HEK293T (cell line): ENCODE results near the gene SLC1A4.

Source experiments
- CTCF ChIA-PET: fragments of 350-600 bp; formaldehyde crosslinking; extraction: SDS; loops from one replicate; lab custom pipeline; 2021; ENCODE audit warnings: antibody characterized with exemption, inconsistent platforms; lab: Yijun Ruan, JAX
- POLR2A ChIA-PET: fragments of 350-600 bp; formaldehyde crosslinking; extraction: SDS; loops from one replicate; lab custom pipeline; 2020; ENCODE audit warnings: antibody characterized with exemption, inconsistent platforms; lab: Yijun Ruan, JAX
- DNase-seq: peaks from one replicate; pipeline ENCODE4 v3.0.0; 2012; ENCODE audit warnings: mixed read lengths; ENCODE audit errors: extremely low spot score
- ARNT ChIP-seq: fragments of 450-650 bp; IDR thresholded peaks from 2 replicates; pipeline ENCODE4 v1.6.1; 2017; ENCODE audit warnings: mild to moderate bottlenecking
- BHLHE40 ChIP-seq: fragments of 450-650 bp; IDR thresholded peaks from 2 replicates; pipeline ENCODE4 v1.6.1; 2016; ENCODE audit warnings: mild to moderate bottlenecking, moderate library complexity, borderline replicate concordance
- CTBP1 ChIP-seq: fragments of 450-650 bp; IDR thresholded peaks from 2 replicates; pipeline ENCODE4 v1.6.1; 2016; ENCODE audit warnings: borderline replicate concordance
- ELF4 ChIP-seq: fragments of 450-650 bp; IDR thresholded peaks from 2 replicates; pipeline ENCODE4 v1.6.1; 2017; ENCODE audit warnings: antibody characterized with exemption
- FOXA1 ChIP-seq: fragments of 450-650 bp; IDR thresholded peaks from 2 replicates; pipeline ENCODE4 v1.6.1; 2016; ENCODE audit warnings: mild to moderate bottlenecking
- FOXK2 ChIP-seq: fragments of 450-650 bp; IDR thresholded peaks from 2 replicates; pipeline ENCODE4 v1.6.1; 2016; ENCODE audit warnings: mild to moderate bottlenecking
- FOXM1 ChIP-seq: fragments of 450-650 bp; IDR thresholded peaks from 2 replicates; pipeline ENCODE4 v1.6.1; 2017; ENCODE audit warnings: mild to moderate bottlenecking, borderline replicate concordance
- HDGF ChIP-seq: fragments of 450-650 bp; IDR thresholded peaks from 2 replicates; pipeline ENCODE4 v1.6.1; 2017; ENCODE audit warnings: antibody characterized with exemption, borderline replicate concordance
- L3MBTL2 ChIP-seq: fragments of 450-650 bp; conservative IDR thresholded peaks from 2 replicates; pipeline ENCODE4 v1.6.1; 2016; ENCODE audit warnings: mild to moderate bottlenecking
- LEF1 ChIP-seq: fragments of 450-650 bp; IDR thresholded peaks from 2 replicates; pipeline ENCODE4 v1.6.1; 2017; ENCODE audit warnings: mild to moderate bottlenecking, borderline replicate concordance
- NFRKB ChIP-seq: fragments of 450-650 bp; IDR thresholded peaks from 2 replicates; pipeline ENCODE4 v1.6.1; 2016; ENCODE audit warnings: mild to moderate bottlenecking, moderate library complexity
- PKNOX1 ChIP-seq: fragments of 450-650 bp; IDR thresholded peaks from 2 replicates; pipeline ENCODE4 v1.6.1; 2016
- SP1 ChIP-seq: fragments of 450-650 bp; IDR thresholded peaks from 2 replicates; pipeline ENCODE4 v1.6.1; 2017
- SUZ12 ChIP-seq: fragments of 450-650 bp; IDR thresholded peaks from 2 replicates; pipeline ENCODE4 v1.6.1; 2016; ENCODE audit warnings: mild to moderate bottlenecking
- TARDBP ChIP-seq: fragments of 450-650 bp; IDR thresholded peaks from 2 replicates; pipeline ENCODE4 v1.6.1; 2016
- ZNF384 ChIP-seq: fragments of 450-650 bp; IDR thresholded peaks from 2 replicates; pipeline ENCODE4 v1.6.1; 2016

The SLC1A4 gene

GRCh38 chr2:64989126-64989981 is at the start of gene SLC1A4:
SLC1A4 (plus strand) TSS chr2:64989399; CDS start chr2:64989644, 245 bp downstream.
- DNase-seq = peak; percentile 71
- POLR2A ChIA-PET = interaction anchor here (1.1 to 1.7 kb wide), 5 partner anchors 10 to 67 kb away, joined by 3 to 5 read pairs (median 4); no protein-coding TSS in a partner anchor
- CTCF ChIA-PET = no interaction called here
- no peak for TF ChIP-seq HDGF
- peak; percentile 29; the same call in 1 of the 2 replicates for TF ChIP-seq L3MBTL2

- no peak for DNase-seq
- CTCF ChIA-PET = interaction anchor here (0.6 kb wide), 1 partner anchor 101 kb away, joined by 3 read pairs; no protein-coding TSS in a partner anchor
- no peak for TF ChIP-seq FOXK2
- TF ChIP-seq NFRKB = no peak
- TF ChIP-seq SP1 = no peak
- no peak for TF ChIP-seq L3MBTL2
- POLR2A ChIA-PET = no interaction called here
Measured at GRCh38 chr2:64941143-64941542, 48.1 kb upstream of the SLC1A4 start.

- POLR2A ChIA-PET = interaction anchor here (0.9 kb wide), 1 partner anchor 48 kb away, joined by 3 read pairs; the partner anchor contains the start of gene SLC1A4
- TF ChIP-seq NFRKB (no peak), PKNOX1 (no peak), ELF4 (no peak), FOXK2 (no peak), TARDBP (no peak), BHLHE40 (no peak), ZNF384 (no peak), HDGF (no peak), SUZ12 (no peak), LEF1 (no peak), ARNT (no peak), FOXM1 (no peak)
- CTCF ChIA-PET = no interaction called here
- DNase-seq = no peak
Measured at GRCh38 chr2:64941801-64942200, 47.4 kb upstream of the SLC1A4 start.

- ChIA-PET CTCF (no interaction called here), POLR2A (interaction anchor here (0.9 kb wide), 1 partner anchor 47 kb away, joined by 3 read pairs; the partner anchor contains the start of gene SLC1A4)
- TF ChIP-seq TARDBP = no peak
- no peak for TF ChIP-seq PKNOX1
- no peak for TF ChIP-seq L3MBTL2
- no peak for TF ChIP-seq ELF4
- no peak for TF ChIP-seq SP1
- no peak for TF ChIP-seq HDGF
- TF ChIP-seq SUZ12 = no peak
- no peak for TF ChIP-seq FOXA1
- no peak for TF ChIP-seq BHLHE40
- no peak for TF ChIP-seq ZNF384
- TF ChIP-seq NFRKB = no peak
- TF ChIP-seq ARNT = no peak
- TF ChIP-seq FOXK2 = no peak
- TF ChIP-seq FOXM1 = no peak
- no peak for TF ChIP-seq LEF1
- TF ChIP-seq CTBP1 = no peak
- no peak for DNase-seq
Measured at GRCh38 chr2:64942693-64943092, 46.5 kb upstream of the SLC1A4 start.

- POLR2A ChIA-PET = no interaction called here
Measured at GRCh38 chr2:64943387-64944150, 45.6 kb upstream of the SLC1A4 start.

More at GRCh38 chr2:64943387-64944150, 45.6 kb upstream of the SLC1A4 start:
- CTCF ChIA-PET = no interaction called here
- DNase-seq = no peak
- no peak for TF ChIP-seq BHLHE40
- no peak for TF ChIP-seq ELF4
- TF ChIP-seq HDGF = no peak
- TF ChIP-seq FOXA1 = no peak
- TF ChIP-seq SUZ12 = no peak
- no peak for TF ChIP-seq NFRKB
- TF ChIP-seq FOXK2 = no peak
- TF ChIP-seq FOXM1 = no peak
- no peak for TF ChIP-seq CTBP1
- no peak for TF ChIP-seq TARDBP
- TF ChIP-seq SP1 = no peak
- no peak for TF ChIP-seq PKNOX1
- no peak for TF ChIP-seq LEF1
- TF ChIP-seq ZNF384 = no peak
- no peak for TF ChIP-seq L3MBTL2
- no peak for TF ChIP-seq ARNT
